WTC11 (cell line): ENCODE measurements around the gene DALRD3. TPM values are rescaled to one million over a fixed set of nuclear protein-coding genes. Genes with fewer than 3 reads are reported as not detected.

ENCODE experiments used
- ATAC-seq: fragments of 200-7000 bp; cut with Tn5 transposase; 2 replicates; pipeline ENCODE4 v1.10.0; 2021; ENCODE audit warnings: mild to moderate bottlenecking, moderate library complexity
- CTCF ChIA-PET: fragments of 300-600 bp; sonication (Branson Sonifier 250); formaldehyde crosslinking; loops from one replicate; lab custom pipeline; 2021; ENCODE audit warnings: antibody characterized with exemption; lab: Charles Lee
- POLR2A ChIA-PET: fragments of 350-600 bp; sonication (Branson Sonifier 250); formaldehyde crosslinking; loops from one replicate; lab custom pipeline; 2021; ENCODE audit warnings: antibody characterized with exemption; lab: Charles Lee
- DNase-seq: peaks from one replicate; pipeline ENCODE4 v3.0.0; 2021; ENCODE audit warnings: low spot score
- H3K27ac Mint-ChIP-seq: 2 replicates; pipeline ENCODE4 v1.8.0; 2021; ENCODE audit warnings: mixed read lengths
- H3K27me3 Mint-ChIP-seq: 2 replicates; pipeline ENCODE4 v1.8.0; 2021; ENCODE audit warnings: low read depth, mild to moderate bottlenecking, moderate library complexity, mixed read lengths
- H3K36me3 Mint-ChIP-seq: 2 replicates; pipeline ENCODE4 v1.8.0; 2021; ENCODE audit warnings: mixed read lengths
- H3K4me1 Mint-ChIP-seq: 2 replicates; pipeline ENCODE4 v1.8.0; 2022; ENCODE audit warnings: mixed read lengths
- H3K4me3 Mint-ChIP-seq: 2 replicates; pipeline ENCODE4 v1.8.0; 2021; ENCODE audit warnings: mild to moderate bottlenecking, moderate library complexity, mixed read lengths
- H3K9me3 Mint-ChIP-seq: 2 replicates; pipeline ENCODE4 v1.8.0; 2021; ENCODE audit warnings: mixed read lengths
- ARID4B ChIP-seq: sonication (generic); formaldehyde crosslinking; IDR thresholded peaks from 2 replicates; pipeline ENCODE4 v1.8.0; 2023; ENCODE audit warnings: missing genetic modification reagents, mild to moderate bottlenecking, borderline replicate concordance
- CREB1 ChIP-seq: sonication (generic); formaldehyde crosslinking; IDR thresholded peaks from 2 replicates; pipeline ENCODE4 v1.8.0; 2023; ENCODE audit warnings: mild to moderate bottlenecking, missing genetic modification reagents
- IRF2 ChIP-seq: sonication (generic); formaldehyde crosslinking; IDR thresholded peaks from 2 replicates; pipeline ENCODE4 v1.8.0; 2022; ENCODE audit warnings: low read depth, missing genetic modification reagents, borderline replicate concordance
- MAX ChIP-seq: sonication (generic); formaldehyde crosslinking; IDR thresholded peaks from 2 replicates; pipeline ENCODE4 v1.8.0; 2022; ENCODE audit warnings: mild to moderate bottlenecking, missing genetic modification reagents
- NFE2L1 ChIP-seq: sonication (generic); formaldehyde crosslinking; IDR thresholded peaks from 2 replicates; pipeline ENCODE4 v1.8.1; 2023; ENCODE audit warnings: missing genetic modification reagents
- NFYB ChIP-seq: sonication (generic); formaldehyde crosslinking; conservative IDR thresholded peaks from 2 replicates; pipeline ENCODE4 v1.8.0; 2022; ENCODE audit warnings: low read depth, missing genetic modification reagents
- RELA ChIP-seq: sonication (generic); formaldehyde crosslinking; IDR thresholded peaks from 2 replicates; pipeline ENCODE4 v1.8.1; 2022; ENCODE audit warnings: missing genetic modification reagents, mild to moderate bottlenecking, borderline replicate concordance
- ZNF138 ChIP-seq: sonication (generic); formaldehyde crosslinking; conservative IDR thresholded peaks from 2 replicates; pipeline ENCODE4 v1.8.1; 2022; ENCODE audit warnings: mild to moderate bottlenecking, moderate library complexity, missing genetic modification reagents
- ZNF317 ChIP-seq: sonication (generic); formaldehyde crosslinking; IDR thresholded peaks from 2 replicates; pipeline ENCODE4 v1.8.1; 2023; ENCODE audit warnings: low read depth, mild to moderate bottlenecking, moderate library complexity, missing genetic modification reagents, borderline replicate concordance
- ZNF671 ChIP-seq: fragments of 250-450 bp; sonication (Bioruptor Pico); IDR thresholded peaks from 2 replicates; pipeline ENCODE4 v1.8.0; 2021; ENCODE audit warnings: mild to moderate bottlenecking
- total RNA-seq: library from RNA; stranded (reverse); gene quantifications from 3 replicates; pipeline ENCODE4 v1.2.3, GENCODE V29; 2021
- TF ChIP-seq, protein P1 (sequence below): sonication (generic); formaldehyde crosslinking; IDR thresholded peaks from 2 replicates; pipeline ENCODE4 v1.8.1; 2023; ENCODE audit warnings: mild to moderate bottlenecking, missing genetic modification reagents, moderate library complexity
- TF ChIP-seq, protein P2 (sequence below): sonication (generic); formaldehyde crosslinking; IDR thresholded peaks from 2 replicates; pipeline ENCODE4 v1.8.0; 2022; ENCODE audit warnings: missing genetic modification reagents
- TF ChIP-seq, protein P3 (sequence below): sonication (generic); formaldehyde crosslinking; IDR thresholded peaks from 2 replicates; pipeline ENCODE4 v1.8.0; 2022; ENCODE audit warnings: mild to moderate bottlenecking, missing genetic modification reagents

The DALRD3 gene
- total RNA-seq, 1 experiment from 2014 or later, result 41.4 TPM

DNA sequence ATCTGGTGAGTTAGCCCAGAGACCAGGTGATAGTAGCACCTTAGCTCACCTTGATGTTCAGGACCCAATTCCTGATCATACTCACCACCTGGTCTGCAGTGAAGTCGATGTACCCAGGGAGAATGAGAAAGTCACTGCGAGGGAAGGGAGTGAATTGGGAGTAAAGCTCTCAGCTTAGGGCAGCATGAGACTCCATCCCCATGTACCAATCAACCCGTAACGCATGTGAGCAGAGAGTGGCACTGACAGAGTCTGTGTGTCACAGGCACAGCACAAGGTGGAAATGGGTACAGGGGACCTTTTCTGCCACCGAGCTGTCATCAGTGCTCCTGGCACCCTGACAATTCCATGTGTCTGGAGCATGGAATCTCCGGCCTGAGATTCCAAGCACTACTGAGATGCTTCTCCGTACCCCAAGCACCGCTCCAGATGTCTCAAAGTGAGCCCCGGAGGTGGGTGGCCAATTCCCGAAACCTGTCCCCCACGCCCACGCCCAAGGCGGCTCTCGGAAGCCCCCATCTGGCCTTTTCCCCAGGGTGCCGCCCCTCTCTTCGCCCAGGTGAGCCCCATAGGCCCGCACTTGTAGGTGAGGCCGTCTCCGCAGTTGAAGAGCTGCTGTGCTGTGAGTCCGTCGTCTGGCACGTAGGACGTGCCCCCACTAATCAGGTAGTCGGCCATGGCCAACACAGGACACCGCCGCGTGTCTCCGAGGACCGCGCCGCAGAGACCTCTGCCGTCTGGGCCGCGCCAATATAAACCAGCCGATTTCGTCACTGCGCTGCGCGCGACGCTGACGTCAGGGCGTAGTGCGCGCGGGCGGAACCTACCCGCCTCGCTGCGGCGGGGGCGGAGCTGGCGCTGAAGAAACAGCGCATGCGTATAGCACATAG lies 10.5 kb upstream of the DALRD3 start, which contains the start of gene IMPDH2 (continued):
- TF ChIP-seq NFYB (CRISPR knock-in tag) (no peak), NFE2L1 (CRISPR knock-in tag) (peak; percentile 67; the same call in 1 of the 2 replicates), MAX (CRISPR knock-in tag) (peak; percentile 95), CREB1 (peak; percentile 96), IRF2 (CRISPR knock-in tag) (no peak), ZNF317 (CRISPR knock-in tag) (0 out of 2 replicates have a peak, but pooled peaks have one; percentile 36), ARID4B (CRISPR knock-in tag) (peak; percentile 45; the same call in 1 of the 2 replicates), ZNF138 (CRISPR knock-in tag) (peak; percentile 98), ZNF671 (no peak)
- TF ChIP-seq, protein P1, sequence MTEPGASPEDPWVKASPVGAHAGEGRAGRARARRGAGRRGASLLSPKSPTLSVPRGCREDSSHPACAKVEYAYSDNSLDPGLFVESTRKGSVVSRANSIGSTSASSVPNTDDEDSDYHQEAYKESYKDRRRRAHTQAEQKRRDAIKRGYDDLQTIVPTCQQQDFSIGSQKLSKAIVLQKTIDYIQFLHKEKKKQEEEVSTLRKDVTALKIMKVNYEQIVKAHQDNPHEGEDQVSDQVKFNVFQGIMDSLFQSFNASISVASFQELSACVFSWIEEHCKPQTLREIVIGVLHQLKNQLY (CRISPR knock-in tag), result peak; percentile 88; the same call in 1 of the 2 replicates
- TF ChIP-seq, protein P2, sequence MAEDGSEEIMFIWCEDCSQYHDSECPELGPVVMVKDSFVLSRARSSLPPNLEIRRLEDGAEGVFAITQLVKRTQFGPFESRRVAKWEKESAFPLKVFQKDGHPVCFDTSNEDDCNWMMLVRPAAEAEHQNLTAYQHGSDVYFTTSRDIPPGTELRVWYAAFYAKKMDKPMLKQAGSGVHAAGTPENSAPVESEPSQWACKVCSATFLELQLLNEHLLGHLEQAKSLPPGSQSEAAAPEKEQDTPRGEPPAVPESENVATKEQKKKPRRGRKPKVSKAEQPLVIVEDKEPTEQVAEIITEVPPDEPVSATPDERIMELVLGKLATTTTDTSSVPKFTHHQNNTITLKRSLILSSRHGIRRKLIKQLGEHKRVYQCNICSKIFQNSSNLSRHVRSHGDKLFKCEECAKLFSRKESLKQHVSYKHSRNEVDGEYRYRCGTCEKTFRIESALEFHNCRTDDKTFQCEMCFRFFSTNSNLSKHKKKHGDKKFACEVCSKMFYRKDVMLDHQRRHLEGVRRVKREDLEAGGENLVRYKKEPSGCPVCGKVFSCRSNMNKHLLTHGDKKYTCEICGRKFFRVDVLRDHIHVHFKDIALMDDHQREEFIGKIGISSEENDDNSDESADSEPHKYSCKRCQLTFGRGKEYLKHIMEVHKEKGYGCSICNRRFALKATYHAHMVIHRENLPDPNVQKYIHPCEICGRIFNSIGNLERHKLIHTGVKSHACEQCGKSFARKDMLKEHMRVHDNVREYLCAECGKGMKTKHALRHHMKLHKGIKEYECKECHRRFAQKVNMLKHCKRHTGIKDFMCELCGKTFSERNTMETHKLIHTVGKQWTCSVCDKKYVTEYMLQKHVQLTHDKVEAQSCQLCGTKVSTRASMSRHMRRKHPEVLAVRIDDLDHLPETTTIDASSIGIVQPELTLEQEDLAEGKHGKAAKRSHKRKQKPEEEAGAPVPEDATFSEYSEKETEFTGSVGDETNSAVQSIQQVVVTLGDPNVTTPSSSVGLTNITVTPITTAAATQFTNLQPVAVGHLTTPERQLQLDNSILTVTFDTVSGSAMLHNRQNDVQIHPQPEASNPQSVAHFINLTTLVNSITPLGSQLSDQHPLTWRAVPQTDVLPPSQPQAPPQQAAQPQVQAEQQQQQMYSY, result no peak
- TF ChIP-seq, protein P3, sequence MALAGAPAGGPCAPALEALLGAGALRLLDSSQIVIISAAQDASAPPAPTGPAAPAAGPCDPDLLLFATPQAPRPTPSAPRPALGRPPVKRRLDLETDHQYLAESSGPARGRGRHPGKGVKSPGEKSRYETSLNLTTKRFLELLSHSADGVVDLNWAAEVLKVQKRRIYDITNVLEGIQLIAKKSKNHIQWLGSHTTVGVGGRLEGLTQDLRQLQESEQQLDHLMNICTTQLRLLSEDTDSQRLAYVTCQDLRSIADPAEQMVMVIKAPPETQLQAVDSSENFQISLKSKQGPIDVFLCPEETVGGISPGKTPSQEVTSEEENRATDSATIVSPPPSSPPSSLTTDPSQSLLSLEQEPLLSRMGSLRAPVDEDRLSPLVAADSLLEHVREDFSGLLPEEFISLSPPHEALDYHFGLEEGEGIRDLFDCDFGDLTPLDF (CRISPR knock-in tag), result no peak

DNA sequence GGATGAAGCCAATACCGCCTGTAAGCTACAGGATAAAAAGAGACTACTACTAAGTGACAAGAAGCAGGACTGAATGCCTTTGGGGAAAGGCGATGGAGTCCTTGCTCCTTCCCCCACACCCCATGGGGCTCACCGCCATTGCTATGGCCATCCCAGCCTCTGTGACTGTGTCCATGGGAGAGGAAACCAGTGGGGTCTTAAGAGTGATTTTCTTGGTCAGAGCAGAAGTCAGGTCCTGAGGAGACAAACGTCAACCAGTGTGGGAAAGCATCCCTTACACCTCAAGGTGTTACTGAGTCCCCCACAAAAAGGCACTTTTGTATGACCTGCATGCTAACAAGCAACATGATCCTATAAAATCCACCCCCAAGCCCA lies 9.9 kb upstream of the DALRD3 start:
- CTCF ChIA-PET, result interaction anchor here (1.5 to 1.7 kb wide), 2 partner anchors 15 to 66 kb away, joined by 8 to 9 read pairs; partner anchors contain the start of gene QRICH1
- Mint-ChIP-seq H3K4me1 (peaks cover 20% of the 10 kb centered on the region), H3K27me3 (no peaks in the 10 kb centered on the region), H3K27ac (peak overlapping the region; percentile 92; the same call in 1 of the 2 replicates), H3K4me3 (peak overlapping the region; percentile 90), H3K36me3 (peaks cover 66% of the 10 kb centered on the region), H3K9me3 (no peaks in the 10 kb centered on the region)
- TF ChIP-seq ZNF671 (peak; percentile 67; the same call in 1 of the 2 replicates), RELA (CRISPR knock-in tag) (no peak)
- no peak for ATAC-seq
- POLR2A ChIA-PET, result interaction anchor here (1.8 to 1.9 kb wide), 2 partner anchors 8 to 65 kb away, joined by 14 to 23 read pairs; partner anchors contain the start of gene QRICH1
- DNase-seq, result no peak
